AG10803 (cell line): Measurements from ENCODE around the gene CD300C.
"Not testable (repeated sequence)": the region's sequence is repeated elsewhere in the genome, so short reads cannot be mapped to it uniquely, and the experiment has no call there.

ENCODE experiments used
- DNase-seq: peaks from one replicate; pipeline ENCODE4 v3.0.0; 2010; ENCODE audit warnings: low read depth
- H3K4me3 ChIP-seq: 2 replicates; pipeline ENCODE4 v1.5.1; 2011; ENCODE audit warnings: mild to moderate bottlenecking, low read length, control low read depth
- TF ChIP-seq, protein P1 (sequence below): conservative IDR thresholded peaks from 2 replicates; pipeline ENCODE4 v1.5.1; 2011; ENCODE audit warnings: mild to moderate bottlenecking, low read length, control low read depth, inconsistent platforms

CD300C gene

DNA sequence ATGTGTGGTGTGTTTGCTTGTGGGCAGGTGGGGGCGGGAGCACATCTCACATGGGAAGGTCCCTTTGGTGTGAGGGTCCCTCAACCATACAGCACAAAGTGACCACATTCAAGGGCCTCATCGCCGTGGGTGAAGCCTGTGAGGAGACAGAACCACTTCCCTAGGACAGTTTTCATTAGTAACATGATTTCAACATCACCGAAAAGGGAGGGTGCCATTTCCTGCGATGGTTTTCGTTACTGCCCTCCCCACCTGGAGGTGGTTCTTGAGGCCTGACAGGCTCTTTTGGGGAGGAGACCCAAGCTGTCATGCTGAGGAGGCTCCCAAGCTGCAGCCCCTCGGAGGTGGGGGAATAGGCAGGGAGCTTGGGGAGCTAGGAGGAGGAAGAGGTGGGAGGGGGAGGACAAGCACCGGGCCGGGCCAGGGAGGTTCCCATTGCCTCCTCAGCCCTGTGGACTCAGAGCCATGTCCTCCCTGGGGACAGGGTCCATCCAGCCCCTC lies 24.2 kb downstream of the CD300C start:
- TF ChIP-seq, protein P1, sequence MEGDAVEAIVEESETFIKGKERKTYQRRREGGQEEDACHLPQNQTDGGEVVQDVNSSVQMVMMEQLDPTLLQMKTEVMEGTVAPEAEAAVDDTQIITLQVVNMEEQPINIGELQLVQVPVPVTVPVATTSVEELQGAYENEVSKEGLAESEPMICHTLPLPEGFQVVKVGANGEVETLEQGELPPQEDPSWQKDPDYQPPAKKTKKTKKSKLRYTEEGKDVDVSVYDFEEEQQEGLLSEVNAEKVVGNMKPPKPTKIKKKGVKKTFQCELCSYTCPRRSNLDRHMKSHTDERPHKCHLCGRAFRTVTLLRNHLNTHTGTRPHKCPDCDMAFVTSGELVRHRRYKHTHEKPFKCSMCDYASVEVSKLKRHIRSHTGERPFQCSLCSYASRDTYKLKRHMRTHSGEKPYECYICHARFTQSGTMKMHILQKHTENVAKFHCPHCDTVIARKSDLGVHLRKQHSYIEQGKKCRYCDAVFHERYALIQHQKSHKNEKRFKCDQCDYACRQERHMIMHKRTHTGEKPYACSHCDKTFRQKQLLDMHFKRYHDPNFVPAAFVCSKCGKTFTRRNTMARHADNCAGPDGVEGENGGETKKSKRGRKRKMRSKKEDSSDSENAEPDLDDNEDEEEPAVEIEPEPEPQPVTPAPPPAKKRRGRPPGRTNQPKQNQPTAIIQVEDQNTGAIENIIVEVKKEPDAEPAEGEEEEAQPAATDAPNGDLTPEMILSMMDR, result no peak
- no peak overlapping the region for H3K4me3 ChIP-seq
- DNase-seq, result no peak

DNA sequence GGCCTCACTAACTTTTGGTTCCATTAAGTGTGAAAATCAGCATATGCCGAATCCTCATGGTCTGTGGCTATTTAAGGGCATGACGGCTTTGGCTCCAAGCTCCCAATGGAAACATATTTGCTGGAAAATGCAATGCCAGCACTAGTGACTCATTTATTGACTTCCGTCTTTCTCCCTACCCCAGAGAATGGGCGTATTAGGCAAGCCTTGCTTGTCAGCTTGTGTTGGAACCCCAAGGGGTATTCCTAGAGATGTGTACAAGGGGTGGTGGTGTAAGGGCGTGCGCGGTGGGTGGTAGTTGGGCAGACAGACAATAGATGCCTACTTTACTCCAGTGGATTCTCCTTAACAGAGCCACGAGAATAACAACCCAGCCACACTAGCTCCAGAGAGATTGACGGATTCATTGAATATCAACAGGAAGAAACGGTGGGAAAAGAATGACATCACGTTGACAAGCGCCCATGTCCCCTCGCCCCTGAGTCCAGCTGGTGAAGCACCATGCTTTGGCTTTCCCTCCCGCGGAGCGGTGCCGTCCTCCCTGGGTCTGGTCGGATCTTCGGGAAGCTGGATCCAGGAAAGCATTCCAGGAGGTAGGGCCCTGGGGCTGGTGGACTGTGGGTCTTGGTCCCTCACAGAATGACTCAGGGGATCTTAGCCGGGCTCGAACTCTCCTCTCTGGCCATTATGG lies 25.0 kb downstream of the CD300C start:
- no peak for DNase-seq
- no peak overlapping the region for H3K4me3 ChIP-seq
- TF ChIP-seq, protein P1, result no peak

DNA sequence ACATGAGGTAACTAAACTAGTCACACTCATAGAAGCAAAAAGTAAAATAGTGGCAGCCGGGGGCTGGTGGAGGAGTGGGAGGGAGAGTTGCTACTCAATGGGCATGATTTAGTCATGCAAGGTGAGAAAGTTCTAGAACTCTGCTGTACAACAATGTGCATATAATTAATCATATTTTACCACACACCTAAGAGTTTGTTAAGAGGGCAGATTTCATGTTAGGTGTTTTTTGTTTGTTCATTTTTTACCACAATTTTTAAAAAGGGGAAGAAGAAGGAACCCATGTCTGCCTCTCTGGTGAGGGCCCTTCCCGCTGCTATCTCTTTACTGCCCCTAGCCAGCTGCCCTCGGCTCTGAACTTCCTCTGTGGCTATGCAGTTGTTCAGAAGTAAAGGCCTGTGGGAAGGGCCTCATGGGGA lies 25.9 kb downstream of the CD300C start:
- TF ChIP-seq, protein P1, result no peak
- H3K4me3 ChIP-seq, result no peak overlapping the region
- DNase-seq, result no peak

DNA sequence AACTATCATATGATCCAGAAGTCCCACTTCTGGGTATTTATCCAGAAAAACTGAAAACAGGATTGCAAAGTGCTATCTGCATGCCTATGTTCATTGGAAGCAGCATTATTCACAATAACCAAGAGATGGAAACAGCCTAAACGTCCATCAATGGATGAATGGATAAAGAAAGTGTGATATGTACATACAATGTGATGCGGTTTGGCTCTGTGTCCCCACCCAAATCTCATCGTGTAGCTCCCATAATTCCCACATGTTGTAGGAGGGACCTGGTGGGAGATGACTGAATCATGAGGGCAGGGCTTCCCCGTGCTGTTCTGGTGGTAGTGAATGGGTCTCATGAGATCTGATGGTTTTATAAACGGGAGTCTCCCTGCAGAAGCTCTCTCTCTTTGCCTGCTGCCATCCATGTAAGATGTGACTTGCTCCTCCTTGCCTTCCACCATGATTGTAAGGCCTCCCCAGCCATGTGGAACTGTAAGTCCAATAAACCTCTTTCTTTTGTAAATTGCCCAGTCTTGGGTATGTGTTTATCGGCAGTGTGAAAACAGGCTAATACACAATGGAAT lies 27.4 kb downstream of the CD300C start:
- not testable (repeated sequence) for H3K4me3 ChIP-seq, DNase-seq

DNA sequence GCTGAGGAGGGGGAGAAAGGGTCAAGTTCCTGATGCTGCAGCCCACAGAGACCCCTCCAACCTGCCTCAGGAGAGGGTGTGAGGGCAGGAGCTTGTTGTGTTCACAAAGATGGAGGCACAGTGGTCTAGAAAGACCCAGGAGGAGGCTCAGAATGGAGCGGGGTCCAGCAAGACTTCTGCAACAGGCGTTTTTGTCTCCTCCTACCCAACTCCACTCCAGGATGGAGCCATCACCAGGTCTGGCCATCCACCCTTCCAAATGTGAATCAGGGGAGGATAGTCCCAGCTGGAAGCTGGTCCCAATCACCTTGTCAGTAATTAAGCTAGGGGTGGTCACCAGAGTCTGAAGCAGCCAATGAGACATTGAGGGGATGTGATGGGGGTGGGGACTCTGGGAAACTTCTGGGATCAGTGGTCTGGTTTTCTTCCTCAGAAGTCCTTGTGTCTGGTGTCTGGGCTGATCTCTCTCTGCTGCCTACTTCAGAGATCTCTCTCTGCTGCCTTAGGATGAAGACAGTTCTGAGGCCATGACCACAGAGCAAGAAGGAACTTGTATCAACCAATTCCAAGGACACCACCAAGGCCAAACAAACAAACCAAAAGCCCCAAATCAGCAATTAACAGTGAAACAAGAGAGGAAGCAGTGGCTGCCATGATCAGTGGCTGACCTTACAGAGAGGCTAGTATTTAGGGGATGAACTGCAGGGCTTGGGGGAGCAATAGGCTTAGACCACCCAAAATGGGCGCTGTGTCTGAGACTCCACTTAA lies 29.2 kb downstream of the CD300C start:
- TF ChIP-seq, protein P1, result no peak
- H3K4me3 ChIP-seq, result no peak overlapping the region
- no peak for DNase-seq

DNA sequence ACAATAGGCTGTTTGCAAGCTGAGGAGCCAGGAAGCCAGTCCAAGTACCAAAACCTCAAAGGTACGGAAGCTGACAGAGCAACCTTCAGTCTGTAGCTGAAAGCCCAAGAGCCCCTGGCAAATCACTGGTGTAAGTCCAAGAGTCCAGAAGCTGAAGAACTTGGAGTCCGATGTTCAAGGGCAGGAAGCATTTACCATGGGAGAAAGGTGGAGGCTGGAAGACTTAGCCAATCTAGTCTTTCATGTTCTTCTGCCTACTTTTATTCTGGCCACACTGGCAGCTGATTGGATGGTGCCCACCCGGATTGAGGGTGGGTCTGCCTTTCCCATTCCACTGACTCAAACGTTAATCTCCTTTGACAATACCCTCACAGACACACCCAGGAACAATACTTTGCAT lies 30.0 kb downstream of the CD300C start:
- no peak overlapping the region for H3K4me3 ChIP-seq
- TF ChIP-seq, protein P1, result no peak
- no peak for DNase-seq

DNA sequence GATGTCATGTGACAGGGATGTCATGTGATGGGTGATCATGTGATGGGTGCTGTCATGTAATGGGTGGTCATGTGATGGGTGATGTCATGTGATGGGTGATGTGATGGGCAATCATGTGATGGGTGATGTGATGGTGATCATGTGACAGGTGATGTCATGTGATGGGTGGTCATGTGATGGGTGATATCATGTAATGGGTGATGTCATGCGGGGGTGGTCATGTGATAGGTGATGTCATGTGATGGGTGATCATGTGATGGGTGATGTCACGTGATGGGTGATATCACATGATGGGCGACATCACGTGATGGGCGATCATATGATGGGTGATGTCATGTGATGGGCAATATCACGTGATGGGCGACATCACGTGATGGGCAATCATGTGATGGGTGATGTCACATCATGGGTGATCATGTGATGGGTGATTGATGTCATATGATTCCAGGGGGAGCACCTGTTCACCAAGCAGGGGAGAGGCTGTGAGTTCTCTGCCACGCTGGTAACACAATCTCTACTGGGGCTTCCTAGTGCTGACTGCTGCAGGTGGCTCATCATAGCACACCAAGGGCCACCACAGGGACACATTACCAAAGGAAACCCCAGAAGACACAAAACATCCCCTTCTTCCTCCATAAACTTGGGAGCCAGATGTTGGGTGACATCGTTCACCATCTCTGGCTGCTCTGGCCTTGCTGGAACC lies 31.1 kb downstream of the CD300C start:
- TF ChIP-seq, protein P1, result no peak
- DNase-seq, result no peak
- no peak overlapping the region for H3K4me3 ChIP-seq
